ENCODE measurements around the gene BIN2. TPM values are rescaled to one million over a fixed set of nuclear protein-coding genes. Genes with fewer than 3 reads are reported as not detected.

Gene BIN2
- total and polyA plus RNA-seq, 2 donors (not counting 1 experiment from before 2014, with no cell fraction given) = not detected

- Histone ChIP-seq H3K4me3 (replicated peaks in 1 of 4; ENCODE audit: control extremely low read depth in 1 of 4, insufficient read depth in 1 of 4, low read depth in 3 of 4, low read length in 4 of 4) (no peak overlapping the region), H3K27ac (ENCODE audit: insufficient read depth, low read length) (no peak overlapping the region), H3K4me2 (ENCODE audit: extremely low read depth, insufficient read depth, low read length) (no peak overlapping the region), H4K20me1 (ENCODE audit: control insufficient read depth, extremely low read depth, insufficient read depth, low read length) (no peaks in the 10 kb centered on the region), H2AFZ (ENCODE audit: low read length) (no peak overlapping the region), H3K36me3 (ENCODE audit: control insufficient read depth, insufficient read depth, low read length) (no peaks in the 10 kb centered on the region), H3K27me3 (ENCODE audit: control insufficient read depth, insufficient read depth, low read length) (no peaks in the 10 kb centered on the region), H3K9ac (ENCODE audit: insufficient read depth, low read length) (no peak overlapping the region), H3K9me3 (ENCODE audit: control insufficient read depth, insufficient read depth, low read depth, low read length) (no peaks in the 10 kb centered on the region), H3K79me2 (ENCODE audit: control insufficient read depth, insufficient read depth, low read length) (no peaks in the 10 kb centered on the region), H3K4me1 (ENCODE audit: control insufficient read depth, extremely low read depth, insufficient read depth, low read length) (no peaks in the 10 kb centered on the region)
- TF ChIP-seq EZH2 (IDR thresholded peaks at IDR 0.05; ENCODE audit: low read length, missing control alignments) = no peak
- no peak for TF ChIP-seq CTCF (conservative IDR thresholded peaks at IDR 0.05 in 1 of 2, IDR thresholded peaks at IDR 0.05 in 1 of 2; ENCODE audit: low read depth in 1 of 2, low read length in 2 of 2)
- DNase-seq (ENCODE audit: low read depth in 2 of 2) = no peak
Measured at GRCh38 chr12:51232642-51233041, 91.3 kb downstream of the BIN2 start.

Other genes starting within 250 kb of the BIN2 start
- gene CSRNP2, start 240.6 kb downstream of the BIN2 start, total RNA-seq = 15.7 and 19.8 TPM in 2 replicates
- 16.5 and 21.4 TPM in 2 replicates for gene CSRNP2, start 240.6 kb downstream of the BIN2 start, polyA plus RNA-seq
- gene TFCP2, start 151.0 kb downstream of the BIN2 start, total RNA-seq = 7.7 and 9.4 TPM in 2 replicates
- gene TFCP2, start 151.0 kb downstream of the BIN2 start, polyA plus RNA-seq = 21.7 and 23.0 TPM in 2 replicates
- gene POU6F1, start 106.1 kb downstream of the BIN2 start, total RNA-seq = 3.3 and 4.8 TPM in 2 replicates
- 3.3 and 3.5 TPM in 2 replicates for gene POU6F1, start 106.1 kb downstream of the BIN2 start, polyA plus RNA-seq
- gene DAZAP2, start 85.3 kb downstream of the BIN2 start, total RNA-seq = 59.6 TPM in 2 replicates
- 303 and 344 TPM in 2 replicates for gene DAZAP2, start 85.3 kb downstream of the BIN2 start, polyA plus RNA-seq
- 5.1 and 11.6 TPM in 2 replicates for gene SMAGP, start 53.8 kb downstream of the BIN2 start, total RNA-seq
- gene SMAGP, start 53.8 kb downstream of the BIN2 start, polyA plus RNA-seq = 20.5 and 43.7 TPM in 2 replicates
- not detected in 2 replicates for gene CELA1, start 22.5 kb upstream of the BIN2 start, total RNA-seq
- gene CELA1, start 22.5 kb upstream of the BIN2 start, polyA plus RNA-seq = not detected in 2 replicates
- gene GALNT6, start 67.2 kb upstream of the BIN2 start, total RNA-seq = 25.9 and 115 TPM in 2 replicates
- gene GALNT6, start 67.2 kb upstream of the BIN2 start, polyA plus RNA-seq = 25.2 and 74.2 TPM in 2 replicates
- 3.3 and 7.3 TPM in 2 replicates for gene SLC4A8, start 100.7 kb upstream of the BIN2 start, total RNA-seq
- 4.9 and 12.4 TPM in 2 replicates for gene SLC4A8, start 100.7 kb upstream of the BIN2 start, polyA plus RNA-seq